GM10248 (cell line): Measurements from ENCODE around the gene TTC22.

Source experiments
- CTCF ChIA-PET: fragments of 300-600 bp; sonication (Branson Sonifier 250); formaldehyde crosslinking; extraction: SDS; loops from one replicate; lab custom pipeline; 2021; ENCODE audit warnings: antibody characterized with exemption; lab: Yijun Ruan, JAX
- POLR2A ChIA-PET: fragments of 350-650 bp; sonication (Branson Sonifier 250); formaldehyde crosslinking; extraction: SDS; loops from one replicate; lab custom pipeline; 2020; ENCODE audit warnings: antibody characterized with exemption; lab: Yijun Ruan, JAX
- DNase-seq: peaks from one replicate; pipeline ENCODE4 v3.0.0; 2012; ENCODE audit errors: extremely low spot score
- TF ChIP-seq, protein P1 (sequence below): IDR thresholded peaks from 2 replicates; pipeline ENCODE4 v1.5.1; 2012; ENCODE audit warnings: mild to moderate bottlenecking, low read depth; ENCODE audit errors: extremely low read depth, missing control alignments, control extremely low read depth

TTC22 gene

DNA sequence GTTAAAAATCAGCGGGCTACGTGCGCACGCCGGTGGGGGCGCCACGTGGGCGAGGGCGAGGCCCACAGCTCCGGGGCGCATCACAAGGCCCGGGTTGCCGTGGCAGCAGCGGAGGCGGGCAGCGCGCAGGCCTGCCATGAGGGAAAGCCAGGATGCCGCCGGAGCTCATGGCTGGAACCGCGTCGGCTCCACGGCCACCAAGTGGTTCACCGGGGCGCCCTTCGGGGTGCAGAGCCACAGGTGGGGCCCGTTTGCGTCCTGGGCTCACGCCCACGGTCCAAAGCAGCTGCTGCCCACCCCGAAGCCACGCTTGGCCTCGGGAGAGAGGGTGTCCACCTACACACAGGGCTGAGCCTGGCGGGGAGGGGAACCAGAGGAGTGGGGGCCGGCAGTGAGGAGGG, 4.9 kb upstream of the TTC22 start:
- CTCF ChIA-PET = no interaction called here
- TF ChIP-seq, protein P1, sequence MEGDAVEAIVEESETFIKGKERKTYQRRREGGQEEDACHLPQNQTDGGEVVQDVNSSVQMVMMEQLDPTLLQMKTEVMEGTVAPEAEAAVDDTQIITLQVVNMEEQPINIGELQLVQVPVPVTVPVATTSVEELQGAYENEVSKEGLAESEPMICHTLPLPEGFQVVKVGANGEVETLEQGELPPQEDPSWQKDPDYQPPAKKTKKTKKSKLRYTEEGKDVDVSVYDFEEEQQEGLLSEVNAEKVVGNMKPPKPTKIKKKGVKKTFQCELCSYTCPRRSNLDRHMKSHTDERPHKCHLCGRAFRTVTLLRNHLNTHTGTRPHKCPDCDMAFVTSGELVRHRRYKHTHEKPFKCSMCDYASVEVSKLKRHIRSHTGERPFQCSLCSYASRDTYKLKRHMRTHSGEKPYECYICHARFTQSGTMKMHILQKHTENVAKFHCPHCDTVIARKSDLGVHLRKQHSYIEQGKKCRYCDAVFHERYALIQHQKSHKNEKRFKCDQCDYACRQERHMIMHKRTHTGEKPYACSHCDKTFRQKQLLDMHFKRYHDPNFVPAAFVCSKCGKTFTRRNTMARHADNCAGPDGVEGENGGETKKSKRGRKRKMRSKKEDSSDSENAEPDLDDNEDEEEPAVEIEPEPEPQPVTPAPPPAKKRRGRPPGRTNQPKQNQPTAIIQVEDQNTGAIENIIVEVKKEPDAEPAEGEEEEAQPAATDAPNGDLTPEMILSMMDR = no peak
- POLR2A ChIA-PET = no interaction called here
- DNase-seq = no peak

DNA sequence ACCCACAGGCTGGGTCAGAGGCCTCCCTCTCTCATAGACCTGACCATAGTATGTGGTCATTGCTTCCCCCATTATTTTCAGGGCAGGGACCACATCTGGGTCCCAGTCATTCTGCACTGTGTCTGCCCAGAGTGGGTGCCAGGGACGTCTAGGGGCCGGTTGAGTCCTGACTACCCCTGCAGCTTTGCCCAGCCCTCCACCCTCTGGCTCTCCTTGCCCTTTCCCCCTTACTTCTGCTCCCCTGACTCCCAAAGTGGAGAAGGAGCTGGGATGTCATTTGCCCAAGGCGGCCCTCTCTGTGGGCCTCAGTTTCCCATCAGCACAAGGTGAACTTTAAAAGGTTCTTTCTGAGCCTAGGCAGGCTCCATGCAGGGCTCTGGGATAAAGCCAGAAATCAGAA, 4.3 kb upstream of the TTC22 start:
- CTCF ChIA-PET = interaction anchor here (5.7 kb wide), 1 partner anchor 14 kb away, joined by 41 read pairs; no protein-coding TSS in a partner anchor
- DNase-seq = no peak
- TF ChIP-seq, protein P1 = no peak
- POLR2A ChIA-PET = no interaction called here

DNA sequence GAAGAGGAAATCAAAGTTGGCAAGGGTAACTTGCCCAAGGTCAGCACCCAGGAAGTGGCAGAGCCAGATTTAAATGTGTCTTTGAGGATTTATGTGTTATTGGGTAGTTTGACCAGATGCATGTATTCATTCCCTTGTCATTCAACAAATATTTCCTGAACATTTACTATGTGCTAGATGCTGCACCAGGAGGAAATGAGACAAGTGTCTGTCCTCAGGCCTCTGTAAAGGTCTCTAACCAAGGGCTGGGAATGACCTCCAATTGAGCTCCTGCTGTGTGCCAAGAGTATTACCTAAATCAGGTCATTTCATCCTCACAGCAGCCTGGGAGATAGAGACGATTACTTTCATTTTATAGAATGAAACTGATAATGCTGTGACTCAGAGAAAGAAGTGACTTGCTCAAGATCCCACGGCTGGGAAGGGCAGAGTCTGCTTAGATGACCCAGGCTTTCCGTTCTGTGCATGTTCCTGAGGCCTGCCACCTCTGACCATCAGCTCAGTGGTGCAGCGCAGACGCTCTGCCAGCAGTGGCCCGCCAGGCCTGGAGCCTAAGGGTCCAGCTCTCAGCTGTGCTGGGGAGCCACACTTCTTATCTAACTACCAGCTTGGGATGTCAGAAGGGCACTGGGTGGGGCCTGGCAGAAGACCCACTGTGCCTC, 3.5 kb upstream of the TTC22 start:
- TF ChIP-seq, protein P1 = no peak
- POLR2A ChIA-PET = no interaction called here

GRCh38 chr1:54803761-54804470, 2.8 kb upstream of the TTC22 start:
- ChIA-PET CTCF (interaction anchor here (1.2 to 5.7 kb wide), 2 partner anchors 12 to 314 kb away, joined by 3 to 41 read pairs; no protein-coding TSS in a partner anchor), POLR2A (no interaction called here)
- no peak for DNase-seq
- TF ChIP-seq, protein P1 = no peak

More for the DNA sequence above, 3.5 kb upstream of the TTC22 start:
- CTCF ChIA-PET = interaction anchor here (1.2 to 5.7 kb wide), 2 partner anchors 13 to 315 kb away, joined by 3 to 41 read pairs; no protein-coding TSS in a partner anchor
- no peak for DNase-seq

DNA sequence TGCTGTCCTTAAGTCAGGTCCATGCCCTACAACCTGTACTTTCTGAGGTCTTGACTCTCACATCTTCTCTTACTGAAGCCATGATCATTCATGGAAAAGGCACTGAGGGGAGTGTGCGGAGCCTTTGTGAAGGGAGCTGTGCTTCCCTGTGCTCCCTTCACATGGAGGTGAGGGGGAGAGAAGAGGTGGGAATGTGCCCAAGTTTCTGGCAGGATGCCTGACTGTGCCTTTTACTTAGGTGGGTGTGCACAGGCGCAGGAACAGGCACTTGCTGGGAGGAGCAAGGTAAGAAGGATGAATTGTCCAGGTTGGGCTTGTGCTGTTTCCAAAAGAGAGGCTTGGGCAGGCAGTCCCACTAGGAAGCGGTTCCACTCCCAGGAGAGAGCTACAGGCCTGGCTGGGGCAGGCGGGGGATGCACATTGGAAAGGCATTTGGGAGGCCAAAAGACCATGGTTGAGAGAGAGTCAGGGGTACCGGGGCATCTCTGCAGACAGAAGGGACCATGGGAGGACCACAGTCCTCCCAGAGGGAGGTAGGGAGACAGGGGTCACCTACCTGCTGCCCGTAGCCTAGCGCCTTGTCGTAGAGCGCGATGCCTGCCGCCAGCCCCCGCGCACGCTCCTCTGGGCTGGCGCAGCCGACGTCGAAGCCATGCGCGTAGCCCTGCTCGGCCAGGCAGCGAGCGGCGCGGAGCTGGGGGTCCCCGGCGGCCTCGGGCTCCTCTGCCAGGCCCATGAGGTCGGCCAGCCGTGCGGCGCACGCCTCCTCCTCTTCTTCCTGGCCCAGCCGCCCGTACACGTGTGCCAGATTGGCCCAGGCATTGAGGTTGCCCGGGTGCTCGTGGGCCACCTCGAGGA, 853 bp downstream of the TTC22 start:
- ChIA-PET POLR2A (interaction anchor here (1.2 kb wide), 1 partner anchor 84 kb away, joined by 3 read pairs; the partner anchor contains the start of gene TTC4), CTCF (interaction anchor here (0.7 to 5.7 kb wide), 19 partner anchors 8 to 196 kb away, joined by 3 to 45 read pairs (median 5); no protein-coding TSS in a partner anchor)
- no peak for DNase-seq
- TF ChIP-seq, protein P1 = no peak
